Tibial artery (tissue), 4 donors: ENCODE data around the gene COL21A1.

ENCODE experiments used
- DNase-seq, 2 donors: peaks; one replicate each; pipeline ENCODE4 v3.0.0-alpha.2; 2019
- H3K27ac ChIP-seq, 2 donors: fragments of 200-600 bp; sonication (generic) in 1 of 2; 1 replicate in 1 of 2; 2 replicates in 1 of 2; pipeline ENCODE4 v1.5.1; 2018 to 2019; ENCODE audit warnings: mild to moderate bottlenecking in 1 of 2
- H3K27me3 ChIP-seq, 2 donors: fragments of 200-600 bp; sonication (generic) in 1 of 2; one replicate each; pipeline versions ENCODE4 v1.5.1 to v1.6.0; 2016 to 2019
- H3K36me3 ChIP-seq, 3 donors: fragments of 200-600 bp; sonication (generic) in 2 of 3; one replicate each; pipeline ENCODE4 v1.5.1; 2016 to 2019; ENCODE audit warnings: mild to moderate bottlenecking in 2 of 3
- H3K4me1 ChIP-seq, 4 donors: fragments of 200-600 bp; sonication (generic) in 2 of 4; 1 replicate in 3 of 4; 2 replicates in 1 of 4; pipeline ENCODE4 v1.5.1; 2016 to 2019
- H3K4me3 ChIP-seq, 2 donors: fragments of 200-600 bp; sonication (generic) in 1 of 2; 1 replicate in 1 of 2; 2 replicates in 1 of 2; pipeline ENCODE4 v1.5.1; 2018 to 2019; ENCODE audit warnings: mild to moderate bottlenecking in 2 of 2
- H3K9me3 ChIP-seq, 3 donors: fragments of 200-600 bp; sonication (generic) in 1 of 3; one replicate each; pipeline ENCODE4 v1.5.1; 2016 to 2019
- intact Hi-C: fragments of 100-400 bp; cut with DNase I; formaldehyde crosslinking; loops from one replicate; pipeline ENCODE4 v1.15.0; 2023; ENCODE audit warnings: low total_unique reads
- TF ChIP-seq, protein P1 (sequence below), 2 experiments: fragments of 200-600 bp in 1 of 2; fragments of 450-650 bp in 1 of 2; IDR thresholded peaks; one replicate each; pipeline ENCODE4 v1.5.1; 2017 to 2019; ENCODE audit warnings: antibody characterized with exemption in 2 of 2, mild to moderate bottlenecking in 1 of 2, moderate library complexity in 1 of 2

The COL21A1 gene

DNA sequence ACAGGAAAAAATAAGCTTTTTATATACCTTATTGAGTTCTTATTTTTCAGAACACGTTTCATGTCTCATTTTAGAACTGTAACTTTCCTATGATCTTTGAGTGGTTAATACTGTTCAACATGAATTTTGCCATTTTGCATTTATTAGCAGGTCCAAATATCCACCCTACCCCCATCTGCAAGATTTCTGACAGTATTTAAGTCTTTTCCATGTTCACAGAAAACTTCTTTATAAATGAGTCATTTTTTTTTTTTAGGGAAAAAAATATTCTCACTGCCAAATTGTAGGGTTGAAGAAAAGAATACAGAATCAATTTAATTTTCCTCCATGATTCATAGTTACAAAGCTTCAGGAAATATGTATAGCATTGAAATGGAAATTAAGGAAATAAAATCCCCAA is 101.8 kb downstream of the COL21A1 start:
- peaks cover 0 to 8% (median 4%) of the 10 kb centered on the region in 3 donors for H3K36me3 ChIP-seq
- no peak overlapping the region for H3K27ac ChIP-seq
- intact Hi-C loops: no loop called here
- H3K9me3 ChIP-seq: no peaks in the 10 kb centered on the region
- peaks cover 0 to 37% (median 8%) of the 10 kb centered on the region in 4 donors for H3K4me1 ChIP-seq
- TF ChIP-seq, protein P1, sequence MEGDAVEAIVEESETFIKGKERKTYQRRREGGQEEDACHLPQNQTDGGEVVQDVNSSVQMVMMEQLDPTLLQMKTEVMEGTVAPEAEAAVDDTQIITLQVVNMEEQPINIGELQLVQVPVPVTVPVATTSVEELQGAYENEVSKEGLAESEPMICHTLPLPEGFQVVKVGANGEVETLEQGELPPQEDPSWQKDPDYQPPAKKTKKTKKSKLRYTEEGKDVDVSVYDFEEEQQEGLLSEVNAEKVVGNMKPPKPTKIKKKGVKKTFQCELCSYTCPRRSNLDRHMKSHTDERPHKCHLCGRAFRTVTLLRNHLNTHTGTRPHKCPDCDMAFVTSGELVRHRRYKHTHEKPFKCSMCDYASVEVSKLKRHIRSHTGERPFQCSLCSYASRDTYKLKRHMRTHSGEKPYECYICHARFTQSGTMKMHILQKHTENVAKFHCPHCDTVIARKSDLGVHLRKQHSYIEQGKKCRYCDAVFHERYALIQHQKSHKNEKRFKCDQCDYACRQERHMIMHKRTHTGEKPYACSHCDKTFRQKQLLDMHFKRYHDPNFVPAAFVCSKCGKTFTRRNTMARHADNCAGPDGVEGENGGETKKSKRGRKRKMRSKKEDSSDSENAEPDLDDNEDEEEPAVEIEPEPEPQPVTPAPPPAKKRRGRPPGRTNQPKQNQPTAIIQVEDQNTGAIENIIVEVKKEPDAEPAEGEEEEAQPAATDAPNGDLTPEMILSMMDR (IDR thresholded peaks at IDR 0.05): no peak
- no peak overlapping the region for H3K4me3 ChIP-seq
- DNase-seq: no peak
- H3K27me3 ChIP-seq: no peaks in the 10 kb centered on the region

DNA sequence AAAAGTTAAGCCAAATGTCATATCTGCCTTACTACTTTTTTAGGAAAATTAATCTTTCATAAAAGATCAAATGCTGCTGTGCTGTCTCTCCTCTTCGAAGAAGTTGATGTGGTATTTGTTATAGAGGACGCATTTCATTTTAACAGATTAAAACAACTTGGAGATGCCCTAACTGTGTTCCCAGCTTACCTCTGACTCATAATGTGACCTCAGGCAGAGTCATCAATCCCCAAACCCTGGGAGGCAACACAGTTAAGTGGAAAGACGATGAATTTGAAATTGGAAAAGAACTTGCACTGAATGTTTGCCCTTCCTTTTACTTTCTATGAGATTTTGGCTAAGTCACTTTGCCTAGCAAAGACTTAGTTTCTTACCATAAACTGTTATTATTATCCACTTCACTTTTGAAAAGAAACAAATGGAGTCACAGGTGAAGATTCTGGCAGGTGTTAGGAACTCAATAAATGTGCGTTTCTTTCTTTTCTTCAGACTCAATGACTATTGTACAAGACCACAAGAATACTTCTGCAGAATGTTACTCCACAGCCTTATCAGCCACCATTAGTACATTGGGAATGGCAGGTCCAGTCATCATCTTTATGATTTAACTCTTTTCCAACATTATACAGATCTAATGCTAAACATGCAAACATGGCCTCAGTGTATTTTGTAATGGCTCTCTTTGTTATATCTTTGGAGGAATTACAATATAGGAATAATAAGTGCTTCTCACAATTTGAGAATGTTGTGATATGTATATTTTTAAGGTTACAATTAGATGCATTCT is 102.6 kb downstream of the COL21A1 start:
- TF ChIP-seq, protein P1 (IDR thresholded peaks at IDR 0.05): no peak
- H3K36me3 ChIP-seq: peaks cover 0 to 8% (median 4%) of the 10 kb centered on the region in 3 donors
- intact Hi-C loops: no loop called here
- no peak overlapping the region for H3K4me3 ChIP-seq
- H3K4me1 ChIP-seq: peaks cover 0 to 37% (median 8%) of the 10 kb centered on the region in 4 donors
- no peak overlapping the region for H3K27ac ChIP-seq
- no peaks in the 10 kb centered on the region for H3K27me3 ChIP-seq
- DNase-seq: no peak
- no peaks in the 10 kb centered on the region for H3K9me3 ChIP-seq

DNA sequence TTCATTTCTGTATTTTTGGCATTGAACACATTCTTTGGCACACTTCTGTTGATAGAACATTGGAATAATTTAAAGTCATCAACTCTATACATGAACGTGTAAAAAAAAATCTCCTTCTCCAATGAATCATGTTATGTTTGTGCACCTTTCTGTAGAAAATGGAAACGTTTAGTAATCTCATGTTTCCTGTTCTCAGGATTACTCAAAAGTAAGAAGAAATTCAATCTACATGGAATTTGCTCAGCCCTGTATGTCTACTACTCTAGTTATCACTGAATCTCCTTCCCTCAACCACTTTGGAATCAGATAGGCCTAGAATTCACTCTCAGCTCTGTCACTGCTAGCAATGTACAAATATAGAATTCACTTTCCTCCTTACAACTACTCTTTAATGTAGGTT is 103.6 kb downstream of the COL21A1 start:
- DNase-seq: no peak
- intact Hi-C loops: no loop called here

DNA sequence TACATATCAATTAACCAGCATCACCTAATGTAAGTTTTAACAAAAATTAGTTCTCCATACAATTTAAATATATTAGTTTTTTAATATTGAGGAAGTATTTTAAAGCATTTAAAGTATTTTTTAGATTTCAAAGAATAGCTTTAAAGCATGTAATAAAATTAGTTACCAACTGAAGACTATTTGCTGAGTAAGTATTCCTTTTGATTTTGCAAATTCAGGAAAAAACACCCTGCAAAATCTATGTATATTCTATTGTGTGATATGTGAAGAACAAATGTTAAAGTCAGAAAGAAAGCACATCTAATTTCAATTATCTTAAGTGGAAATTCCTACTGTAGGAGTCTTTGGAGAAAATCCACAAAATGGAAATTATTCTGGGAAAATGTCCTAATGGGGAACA is 107.3 kb downstream of the COL21A1 start:
- Histone ChIP-seq H3K27ac (no peak overlapping the region), H3K4me3 (no peak overlapping the region), H3K9me3 (no peaks in the 10 kb centered on the region), H3K36me3 (peaks cover 0 to 8% (median 4%) of the 10 kb centered on the region in 3 donors), H3K27me3 (no peaks in the 10 kb centered on the region), H3K4me1 (peaks cover 0 to 4% (median 0%) of the 10 kb centered on the region in 4 donors)
- TF ChIP-seq, protein P1 (IDR thresholded peaks at IDR 0.05): no peak
- intact Hi-C loops: no loop called here
- DNase-seq: no peak

More for the DNA sequence above, 103.6 kb downstream of the COL21A1 start:
- Histone ChIP-seq H3K27ac (no peak overlapping the region), H3K4me3 (no peak overlapping the region), H3K9me3 (no peaks in the 10 kb centered on the region), H3K4me1 (peaks cover 0 to 35% (median 8%) of the 10 kb centered on the region in 4 donors), H3K36me3 (peaks cover 0 to 8% (median 4%) of the 10 kb centered on the region in 3 donors), H3K27me3 (no peaks in the 10 kb centered on the region)
- TF ChIP-seq, protein P1 (IDR thresholded peaks at IDR 0.05): no peak

DNA sequence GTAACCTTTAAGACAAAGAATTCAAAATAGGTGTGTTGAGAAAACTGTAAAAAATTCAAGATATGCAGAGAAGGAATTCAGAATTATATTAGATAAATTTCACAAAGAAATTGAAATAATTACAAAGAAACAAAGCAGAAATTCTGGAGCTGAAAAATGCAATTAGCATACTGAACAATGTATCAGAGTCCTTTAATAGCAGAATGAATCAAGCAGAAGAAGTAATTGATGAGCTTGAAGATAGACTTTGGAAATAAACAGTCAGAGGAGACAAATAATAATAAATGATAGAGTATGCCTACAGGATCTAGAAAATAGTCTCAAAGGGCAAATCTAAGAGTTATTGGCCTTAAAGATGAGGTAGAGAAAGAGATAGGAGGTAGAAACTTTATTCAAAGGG is 131.7 kb downstream of the COL21A1 start:
- intact Hi-C loops: no loop called here
- DNase-seq: no peak
- TF ChIP-seq, protein P1 (IDR thresholded peaks at IDR 0.05): no peak

More for the DNA sequence above, 131.7 kb downstream of the COL21A1 start:
- Histone ChIP-seq H3K27me3 (no peaks in the 10 kb centered on the region), H3K4me3 (no peak overlapping the region), H3K4me1 (no peaks in the 10 kb centered on the region), H3K9me3 (peaks cover 0 to 6% (median 0%) of the 10 kb centered on the region in 3 donors), H3K27ac (no peak overlapping the region), H3K36me3 (peaks cover 0 to 7% (median 0%) of the 10 kb centered on the region in 3 donors)
